Measurements from ENCODE around the gene TCOF1.

The TCOF1 gene, protein sequence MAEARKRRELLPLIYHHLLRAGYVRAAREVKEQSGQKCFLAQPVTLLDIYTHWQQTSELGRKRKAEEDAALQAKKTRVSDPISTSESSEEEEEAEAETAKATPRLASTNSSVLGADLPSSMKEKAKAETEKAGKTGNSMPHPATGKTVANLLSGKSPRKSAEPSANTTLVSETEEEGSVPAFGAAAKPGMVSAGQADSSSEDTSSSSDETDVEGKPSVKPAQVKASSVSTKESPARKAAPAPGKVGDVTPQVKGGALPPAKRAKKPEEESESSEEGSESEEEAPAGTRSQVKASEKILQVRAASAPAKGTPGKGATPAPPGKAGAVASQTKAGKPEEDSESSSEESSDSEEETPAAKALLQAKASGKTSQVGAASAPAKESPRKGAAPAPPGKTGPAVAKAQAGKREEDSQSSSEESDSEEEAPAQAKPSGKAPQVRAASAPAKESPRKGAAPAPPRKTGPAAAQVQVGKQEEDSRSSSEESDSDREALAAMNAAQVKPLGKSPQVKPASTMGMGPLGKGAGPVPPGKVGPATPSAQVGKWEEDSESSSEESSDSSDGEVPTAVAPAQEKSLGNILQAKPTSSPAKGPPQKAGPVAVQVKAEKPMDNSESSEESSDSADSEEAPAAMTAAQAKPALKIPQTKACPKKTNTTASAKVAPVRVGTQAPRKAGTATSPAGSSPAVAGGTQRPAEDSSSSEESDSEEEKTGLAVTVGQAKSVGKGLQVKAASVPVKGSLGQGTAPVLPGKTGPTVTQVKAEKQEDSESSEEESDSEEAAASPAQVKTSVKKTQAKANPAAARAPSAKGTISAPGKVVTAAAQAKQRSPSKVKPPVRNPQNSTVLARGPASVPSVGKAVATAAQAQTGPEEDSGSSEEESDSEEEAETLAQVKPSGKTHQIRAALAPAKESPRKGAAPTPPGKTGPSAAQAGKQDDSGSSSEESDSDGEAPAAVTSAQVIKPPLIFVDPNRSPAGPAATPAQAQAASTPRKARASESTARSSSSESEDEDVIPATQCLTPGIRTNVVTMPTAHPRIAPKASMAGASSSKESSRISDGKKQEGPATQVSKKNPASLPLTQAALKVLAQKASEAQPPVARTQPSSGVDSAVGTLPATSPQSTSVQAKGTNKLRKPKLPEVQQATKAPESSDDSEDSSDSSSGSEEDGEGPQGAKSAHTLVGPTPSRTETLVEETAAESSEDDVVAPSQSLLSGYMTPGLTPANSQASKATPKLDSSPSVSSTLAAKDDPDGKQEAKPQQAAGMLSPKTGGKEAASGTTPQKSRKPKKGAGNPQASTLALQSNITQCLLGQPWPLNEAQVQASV (N-terminal part only)

GRCh38 chr5:150357326-150358260 is at the start of gene TCOF1:
Gene TCOF1, plus strand, starts transcription at chr5:150357697. Its CDS starts 50 bp downstream, at chr5:150357747.
- DNase-seq (ENCODE audit: low read depth), result peak; percentile 98

DNA sequence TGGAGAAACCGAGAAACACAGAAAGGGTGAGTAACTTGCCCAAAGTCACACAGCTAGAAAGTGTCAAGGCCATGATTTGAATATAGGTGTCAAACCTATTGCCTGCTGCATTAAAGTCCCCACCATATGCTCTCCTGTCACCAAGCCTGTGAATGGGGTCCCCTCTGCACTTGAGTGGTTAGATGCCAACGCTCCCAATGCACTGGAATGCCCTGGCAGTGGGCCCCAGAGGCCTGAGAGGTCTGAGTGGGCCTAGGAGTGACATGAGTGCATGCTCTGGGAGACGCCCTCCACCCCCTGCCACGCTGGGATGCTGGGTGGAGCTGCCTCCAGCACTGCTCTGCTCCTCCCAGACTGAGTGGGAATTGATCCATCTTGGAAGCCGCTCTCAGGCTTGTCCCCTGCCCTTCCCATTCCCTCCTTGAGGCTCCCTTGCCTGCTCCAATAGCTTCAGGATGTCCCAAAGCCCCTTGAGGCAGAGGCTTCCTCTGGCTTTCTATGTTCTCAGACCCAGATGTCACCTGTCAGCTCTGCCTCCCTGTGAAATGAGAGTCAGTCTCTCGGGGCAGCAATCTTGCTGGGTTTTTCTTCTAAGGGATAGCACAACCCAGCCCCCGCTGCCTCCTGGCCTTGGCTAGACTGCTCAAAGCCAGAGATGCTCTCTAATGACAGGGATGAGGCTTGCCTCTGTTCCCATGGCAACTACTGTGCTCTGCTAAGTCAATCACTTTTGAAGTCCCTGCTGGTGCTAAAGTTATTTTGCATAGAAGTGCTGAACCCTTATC is 48.2 kb upstream of the TCOF1 start:
- DNase-seq (ENCODE audit: low read depth), result no peak

DNA sequence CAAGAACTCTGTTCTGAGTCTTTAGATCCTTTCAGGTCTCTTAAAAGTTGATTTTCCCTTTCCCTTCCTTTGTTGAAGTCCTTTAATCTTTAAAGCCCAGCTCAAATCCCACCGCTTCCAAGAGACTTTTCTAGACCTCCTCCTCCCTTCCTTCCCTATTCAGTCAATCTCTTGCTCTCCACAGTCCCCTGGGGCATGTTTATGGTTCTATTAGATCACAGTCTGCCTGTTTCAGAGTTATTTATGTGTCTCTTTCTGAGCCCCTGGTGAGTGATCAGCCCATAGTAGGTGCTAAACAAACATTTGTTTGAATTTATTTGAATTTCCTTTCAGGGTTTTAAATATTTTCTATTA is 47.6 kb upstream of the TCOF1 start:
- DNase-seq (ENCODE audit: low read depth), result no peak

- DNase-seq (ENCODE audit: low read depth), result no peak
Measured at GRCh38 chr5:150310246-150310645, 47.3 kb upstream of the TCOF1 start.

GRCh38 chr5:150311015-150311692 is 46.3 kb upstream of the TCOF1 start:
- no peak for DNase-seq (ENCODE audit: low read depth)

GRCh38 chr5:150312518-150312917 is 45.0 kb upstream of the TCOF1 start:
- no peak for DNase-seq (ENCODE audit: low read depth)

DNA sequence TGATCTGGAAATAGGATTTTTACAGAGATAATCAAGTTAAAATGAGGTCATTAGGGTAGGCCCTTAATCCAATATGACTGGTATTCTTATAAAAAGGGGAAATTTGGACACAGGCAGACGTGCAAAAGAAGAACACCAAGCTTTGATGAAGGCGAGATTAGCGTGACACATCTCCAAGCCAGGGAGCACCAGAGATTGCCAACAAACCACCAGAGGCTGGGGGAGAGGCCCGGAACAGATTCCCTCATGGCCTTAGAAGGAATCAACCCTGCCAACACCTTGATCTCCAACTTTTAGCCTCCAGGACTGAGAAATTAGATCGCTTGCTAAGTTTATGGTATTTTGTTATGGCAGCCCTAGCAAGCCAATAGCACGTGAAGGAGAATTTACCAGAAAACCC is 44.0 kb upstream of the TCOF1 start:
- no peak for DNase-seq (ENCODE audit: low read depth)

GRCh38 chr5:150313921-150314716 is 43.4 kb upstream of the TCOF1 start:
- DNase-seq (ENCODE audit: low read depth), result no peak

DNA sequence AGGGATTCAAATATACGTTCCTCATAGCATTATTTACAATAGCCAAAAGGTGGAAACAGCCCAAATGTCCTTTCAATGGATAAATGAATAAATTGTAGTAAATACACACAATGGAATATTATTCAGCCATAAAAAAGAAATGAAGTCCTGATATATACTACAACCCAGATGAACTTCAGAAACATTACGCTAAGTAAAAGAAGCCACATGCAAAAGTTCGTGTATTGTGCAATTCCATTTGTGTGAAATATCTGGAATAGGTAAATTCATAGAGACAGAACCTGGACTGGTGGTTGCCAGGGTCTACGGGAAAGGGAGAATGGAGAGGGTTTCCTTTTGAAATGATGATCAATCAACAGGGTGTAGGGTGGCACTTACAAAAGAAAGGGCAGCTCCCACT is 42.3 kb upstream of the TCOF1 start:
- no peak for DNase-seq (ENCODE audit: low read depth)

GRCh38 chr5:150316320-150316719 is 41.2 kb upstream of the TCOF1 start:
- no peak for DNase-seq (ENCODE audit: low read depth)

DNA sequence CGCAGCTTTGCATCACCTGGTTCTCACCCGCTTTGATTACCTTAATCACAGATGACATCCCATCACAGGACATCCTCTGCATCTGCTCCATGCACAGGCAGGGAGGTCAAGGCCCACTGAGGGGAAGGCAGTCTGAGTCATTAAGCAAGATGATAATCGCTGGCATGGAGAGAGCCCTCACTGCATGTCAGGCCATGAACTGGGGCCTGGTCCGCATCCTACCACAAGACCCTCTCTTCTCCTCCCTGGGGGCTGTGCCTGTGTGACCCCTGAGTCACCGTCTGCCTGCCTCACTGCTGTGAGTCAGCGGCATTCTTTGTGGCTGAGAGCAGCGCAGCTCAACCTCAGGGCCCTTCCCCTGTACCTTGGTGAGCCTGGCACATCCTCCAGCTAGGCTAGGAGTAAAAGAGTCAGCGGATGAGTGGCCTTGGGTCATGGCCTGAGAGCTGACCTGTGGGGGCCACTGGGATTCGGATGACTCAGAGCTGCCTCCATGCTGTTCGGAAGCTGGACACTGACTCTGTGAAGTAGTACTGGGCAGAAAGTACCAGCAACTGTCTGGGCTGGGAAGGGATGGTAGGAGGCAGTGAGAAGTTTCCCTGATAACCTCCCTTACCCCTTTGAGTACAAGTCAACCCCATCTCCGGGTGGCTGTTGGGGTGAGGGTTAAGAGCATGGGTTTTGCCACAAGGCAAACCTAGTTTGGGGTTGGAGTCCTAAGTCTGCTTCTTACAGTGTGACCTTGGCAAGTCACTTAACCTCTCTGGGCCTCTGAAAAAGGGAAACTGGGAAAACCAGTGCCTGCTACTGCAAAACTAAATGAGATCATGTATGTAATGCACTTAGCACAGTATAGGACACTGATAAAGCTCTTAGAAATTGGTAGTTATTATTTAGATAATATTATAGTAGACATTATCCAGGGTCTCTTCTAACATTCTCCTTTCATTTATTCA is 40.2 kb upstream of the TCOF1 start:
- DNase-seq (ENCODE audit: low read depth), result no peak

GRCh38 chr5:150318613-150319483 is 38.6 kb upstream of the TCOF1 start:
- no peak for DNase-seq (ENCODE audit: low read depth)

DNA sequence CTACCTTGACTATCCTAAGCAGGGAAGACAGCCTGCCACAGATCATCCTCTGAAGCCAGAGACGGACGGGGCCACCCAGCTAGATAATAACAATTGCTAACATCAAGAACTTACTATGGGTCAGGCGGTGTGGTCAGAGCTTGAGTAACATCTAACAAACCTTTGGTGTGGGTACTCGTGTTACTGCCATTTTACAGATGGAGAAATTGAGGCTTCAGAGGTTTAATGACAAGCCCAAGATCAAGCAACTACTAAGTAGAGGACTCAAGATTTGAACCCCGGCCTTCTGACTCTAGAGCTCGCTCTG is 38.1 kb upstream of the TCOF1 start:
- no peak for DNase-seq (ENCODE audit: low read depth)

DNA sequence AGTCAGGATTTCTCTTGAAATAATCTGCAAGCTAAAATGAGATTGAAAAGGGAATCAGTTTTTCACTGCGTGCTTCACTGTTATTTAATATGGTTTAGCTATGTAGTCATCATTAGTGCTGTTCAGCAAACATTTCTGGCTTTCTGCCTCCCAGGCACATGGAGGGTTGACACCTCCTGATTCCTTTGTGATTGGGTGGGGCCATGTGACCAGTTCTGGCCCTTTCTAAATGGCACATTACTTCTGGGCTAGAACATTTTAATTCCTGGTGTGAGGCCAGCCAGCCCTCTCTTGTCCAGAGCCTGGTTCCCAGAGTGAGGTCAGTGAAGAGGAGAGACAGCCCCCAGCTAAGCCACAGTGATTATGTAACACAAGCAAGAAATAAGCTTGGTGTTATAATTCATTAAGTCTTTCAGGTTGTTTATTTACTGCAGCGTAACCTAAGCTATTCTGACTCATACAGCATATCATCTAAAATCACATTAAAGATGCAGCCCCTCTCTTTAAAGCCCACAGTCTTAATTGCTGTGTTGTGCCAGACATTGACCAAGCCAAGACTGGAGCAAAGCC is 37.4 kb upstream of the TCOF1 start:
- DNase-seq (ENCODE audit: low read depth), result no peak

- DNase-seq (ENCODE audit: low read depth), result no peak
Measured at GRCh38 chr5:150321211-150321610, 36.3 kb upstream of the TCOF1 start.

- DNase-seq (ENCODE audit: low read depth), result no peak
Measured at GRCh38 chr5:150321784-150322183, 35.7 kb upstream of the TCOF1 start.

GRCh38 chr5:150322202-150322601 is 35.3 kb upstream of the TCOF1 start:
- DNase-seq (ENCODE audit: low read depth), result no peak

All from activated T-cell treated with anti-CD3 and anti-CD28 coated beads for 24 hours (primary cell).